IMR-90 (cell line): ENCODE measurements around the gene MYO9A. TPM values are rescaled to one million over a fixed set of nuclear protein-coding genes. Genes with fewer than 3 reads are reported as not detected.

Experiments used
- ATAC-seq: fragments of 200-7000 bp; cut with Tn5 transposase; 2 replicates; pipeline ENCODE4 v1.9.1; 2020; ENCODE audit warnings: low read depth, mild to moderate bottlenecking, moderate library complexity
- BruUV-seq: library from RNA; stranded (reverse); fragments of 400-500 nt; replicated peaks from 2 replicates; lab custom pipeline; 2021; lab: Mats Ljungman, UMichigan
- CTCF ChIA-PET: fragments of 300-600 bp; formaldehyde crosslinking; extraction: SDS; loops from one replicate; lab custom pipeline; 2021; ENCODE audit warnings: antibody characterized with exemption; lab: Yijun Ruan, JAX
- POLR2A ChIA-PET: fragments of 300-600 bp; sonication (Branson Sonifier 250); formaldehyde crosslinking; loops from one replicate; lab custom pipeline; 2022; ENCODE audit warnings: antibody characterized with exemption; ENCODE audit not compliant: unreplicated experiment; lab: Charles Lee
- DNase-seq: peaks from one replicate; pipeline ENCODE4 v3.0.0; 2013
- H2AFZ ChIP-seq: replicated peaks from 2 replicates; pipeline ENCODE3; 2013; ENCODE audit warnings: low read length, mild to moderate bottlenecking; ENCODE audit not compliant: poor library complexity
- H2AK5ac ChIP-seq: 2 replicates; pipeline ENCODE4 v1.6.1; 2013; ENCODE audit warnings: low read depth, low read length, inconsistent platforms
- H2AK9ac ChIP-seq: replicated peaks from 2 replicates; pipeline ENCODE3; 2013; ENCODE audit warnings: mild to moderate bottlenecking, low read depth, low read length, moderate library complexity; ENCODE audit not compliant: poor library complexity
- H2BK120ac ChIP-seq: 2 replicates; pipeline ENCODE4 v1.6.1; 2013; ENCODE audit warnings: low read depth, low read length, inconsistent platforms
- H2BK15ac ChIP-seq: 3 replicates; pipeline ENCODE4 v1.6.1; 2013; ENCODE audit warnings: low read depth, low read length, inconsistent platforms
- H2BK20ac ChIP-seq: 2 replicates; pipeline ENCODE4 v1.6.1; 2013; ENCODE audit warnings: low read depth, mild to moderate bottlenecking, inconsistent platforms, low read length, moderate library complexity
- H2BK5ac ChIP-seq: 2 replicates; pipeline ENCODE4 v1.6.1; 2013; ENCODE audit warnings: mild to moderate bottlenecking, low read depth, low read length, inconsistent platforms; ENCODE audit not compliant: poor library complexity, severe bottlenecking
- H3K14ac ChIP-seq: replicated peaks from 2 replicates; pipeline ENCODE4 v1.6.1; 2013; ENCODE audit warnings: low read depth, low read length, inconsistent platforms
- H3K18ac ChIP-seq: 2 replicates; pipeline ENCODE4 v1.6.1; 2013; ENCODE audit warnings: low read depth, low read length, control low read depth
- H3K23ac ChIP-seq: 2 replicates; pipeline ENCODE4 v1.6.1; 2013; ENCODE audit warnings: low read depth, low read length, inconsistent platforms
- H3K27ac ChIP-seq: 2 replicates; pipeline ENCODE4 v1.5.1; 2013; ENCODE audit warnings: mild to moderate bottlenecking, control low read depth, low read length; ENCODE audit not compliant: insufficient read depth
- H3K27me3 ChIP-seq: 2 replicates; pipeline ENCODE4 v1.6.1; 2013; ENCODE audit warnings: low read length; ENCODE audit not compliant: control insufficient read depth, insufficient read depth
- H3K36me3 ChIP-seq: 2 replicates; pipeline ENCODE4 v1.6.1; 2013; ENCODE audit warnings: low read length, mixed read lengths; ENCODE audit not compliant: control insufficient read depth, insufficient read depth
- H3K4ac ChIP-seq: 2 replicates; pipeline ENCODE4 v1.6.1; 2013; ENCODE audit warnings: low read depth, low read length, inconsistent platforms
- H3K4me1 ChIP-seq: 2 replicates; pipeline ENCODE4 v1.6.1; 2013; ENCODE audit warnings: low read length, mixed read lengths; ENCODE audit not compliant: control insufficient read depth, insufficient read depth
- H3K4me2 ChIP-seq: 2 replicates; pipeline ENCODE4 v1.6.1; 2013; ENCODE audit warnings: low read depth, mild to moderate bottlenecking, control low read depth, low read length, moderate library complexity
- H3K4me3 ChIP-seq: 2 replicates; pipeline ENCODE4 v1.5.1; 2013; ENCODE audit warnings: low read depth, mild to moderate bottlenecking, control low read depth, low read length, moderate library complexity; ENCODE audit not compliant: insufficient read depth
- H3K56ac ChIP-seq: 2 replicates; pipeline ENCODE4 v1.6.1; 2013; ENCODE audit warnings: low read length, inconsistent platforms; ENCODE audit not compliant: insufficient read depth; ENCODE audit errors: extremely low read depth
- H3K79me1 ChIP-seq, 2 experiments: 2 replicates each; pipeline ENCODE4 v1.6.1; 2013; ENCODE audit warnings: low read length in 2 of 2, inconsistent platforms in 1 of 2, low read depth in 1 of 2
- H3K9ac ChIP-seq: 2 replicates; pipeline ENCODE4 v1.6.1; 2013; ENCODE audit warnings: low read depth, low read length, control low read depth
- H3K9me1 ChIP-seq: 2 replicates; pipeline ENCODE4 v1.6.1; 2013; ENCODE audit warnings: low read length, inconsistent platforms; ENCODE audit not compliant: insufficient read depth
- H3K9me3 ChIP-seq: 2 replicates; pipeline ENCODE4 v1.6.1; 2013; ENCODE audit warnings: low read length; ENCODE audit not compliant: control insufficient read depth, insufficient read depth
- H4K20me1 ChIP-seq: 2 replicates; pipeline ENCODE4 v1.6.1; 2013; ENCODE audit warnings: low read length, inconsistent platforms; ENCODE audit not compliant: insufficient read depth
- H4K5ac ChIP-seq: 2 replicates; pipeline ENCODE4 v1.6.1; 2013; ENCODE audit warnings: mild to moderate bottlenecking, low read depth, low read length, control low read depth
- H4K8ac ChIP-seq, 2 experiments: 2 replicates each; pipeline ENCODE4 v1.6.1; 2013; ENCODE audit warnings: low read depth in 2 of 2, low read length in 2 of 2, control low read depth in 1 of 2, inconsistent platforms in 1 of 2
- H4K91ac ChIP-seq: 2 replicates; pipeline ENCODE4 v1.6.1; 2013; ENCODE audit warnings: low read depth, low read length, inconsistent platforms; ENCODE audit not compliant: insufficient read depth
- BHLHE40 ChIP-seq: fragments of 150-350 bp; IDR thresholded peaks from 2 replicates; pipeline ENCODE4 v1.6.1; 2016; ENCODE audit warnings: mild to moderate bottlenecking, low read depth, low read length
- CEBPB ChIP-seq: IDR thresholded peaks from 2 replicates; pipeline ENCODE4 v1.6.1; 2012; ENCODE audit warnings: low read depth, low read length, improper control_type of control experiment
- ELK1 ChIP-seq: fragments of 150-350 bp; IDR thresholded peaks from 2 replicates; pipeline ENCODE4 v1.6.1; 2016; ENCODE audit warnings: low read depth, mild to moderate bottlenecking, low read length, moderate library complexity, borderline replicate concordance
- FOS ChIP-seq: fragments of 150-350 bp; IDR thresholded peaks from 2 replicates; pipeline ENCODE4 v1.6.1; 2016; ENCODE audit warnings: low read depth, low read length
- MXI1 ChIP-seq: IDR thresholded peaks from 2 replicates; pipeline ENCODE4 v1.6.1; 2012; ENCODE audit warnings: low read depth, mild to moderate bottlenecking, low read length, moderate library complexity, borderline replicate concordance
- POLR2A ChIP-seq: IDR thresholded peaks from 2 replicates; pipeline ENCODE4 v1.6.1; 2012; ENCODE audit warnings: mild to moderate bottlenecking, low read depth, low read length
- RCOR1 ChIP-seq: IDR thresholded peaks from 2 replicates; pipeline ENCODE4 v1.6.1; 2012; ENCODE audit warnings: mild to moderate bottlenecking, low read length, improper control_type of control experiment; ENCODE audit not compliant: insufficient replicate concordance
- RFX5 ChIP-seq: IDR thresholded peaks from 2 replicates; pipeline ENCODE4 v1.8.0; 2012; ENCODE audit warnings: low read depth, mild to moderate bottlenecking, low read length, moderate library complexity
- USF2 ChIP-seq: fragments of 150-350 bp; IDR thresholded peaks from 2 replicates; pipeline ENCODE4 v1.6.1; 2017; ENCODE audit warnings: mild to moderate bottlenecking, antibody characterized with exemption, low read length, low read depth
- WGBS, 2 experiments: methylation state at CpG; one replicate each; pipeline versions ENCODE4 v1.1.5 to v1.1.7; 2013; ENCODE audit warnings: missing lambda C conversion rate in 2 of 2; ENCODE audit not compliant: insufficient read length in 1 of 2; ENCODE audit errors: extremely low coverage in 2 of 2; 5-methylcytosine and 5-hydroxymethylcytosine counted together
- dilution Hi-C: fragments of 300-500 bp; cut with HindIII; formaldehyde crosslinking; loops from one replicate; pipeline ENCODE4 v1.14.3; 2018; ENCODE audit warnings: low sequenced_read_pairs; ENCODE audit not compliant: unreplicated experiment
- in situ Hi-C: fragments of 300-500 bp; cut with MboI; formaldehyde crosslinking; loops from 3 replicates; pipeline ENCODE4 v1.14.3; 2019; ENCODE audit warnings: low sequenced_read_pairs, inconsistent platforms, mixed read lengths
- intact Hi-C: fragments of 100-400 bp; cut with micrococcal nuclease; formaldehyde crosslinking; loops from 2 replicates; pipeline ENCODE4 v1.10.0; 2022
- polyA plus RNA-seq, 3 experiments: library from polyadenylated mRNA; depleted of rRNA; stranded (reverse); fragments of >200 nt; gene quantifications; 2 replicates each; pipeline ENCODE4 v1.2.3, GENCODE V29; 2012; ENCODE audit warnings: low replicate concordance in 1 of 3
- total RNA-seq: library from RNA; depleted of rRNA; stranded (reverse); fragments of >200 nt; gene quantifications from 2 replicates; pipeline ENCODE4 v1.2.3, GENCODE V29; 2012

The MYO9A gene
- total and polyA plus RNA-seq, 2 of the 4 experiments (the other 2 are of a cell fraction): 6.0 to 49.5 TPM

GRCh38 chr15:71801935-71802655, 315.9 kb downstream of the MYO9A start:
- H2BK120ac ChIP-seq: no peak overlapping the region
- H4K8ac ChIP-seq: no peak overlapping the region
- H2BK5ac ChIP-seq: no peak overlapping the region
- H3K27ac ChIP-seq: no peak overlapping the region
- ATAC-seq: no peak
- H3K27me3 ChIP-seq: no peaks in the 10 kb centered on the region
- no peak overlapping the region for H3K56ac ChIP-seq
- in situ Hi-C loops (loop anchor here (10.0 kb wide), 1 partner anchor 827 kb away; no protein-coding TSS in a partner anchor), dilution Hi-C loops (no loop called here), intact Hi-C loops (loop anchor here (1.0 to 10.0 kb wide), 9 partner anchors 49 to 907 kb away; partner anchors contain the start of genes LRRC49 and THAP10)
- no peak overlapping the region for H3K4me3 ChIP-seq
- H2BK20ac ChIP-seq: no peak overlapping the region
- H3K4me1 ChIP-seq: peaks cover 10% of the 10 kb centered on the region; the same call in 1 of the 2 replicates
- no peak overlapping the region for H3K4me2 ChIP-seq
- H2BK15ac ChIP-seq: no peak overlapping the region
- no peaks in the 10 kb centered on the region for H4K20me1 ChIP-seq
- no peak overlapping the region for H3K14ac ChIP-seq
- ChIA-PET CTCF (interaction anchor here (1.2 to 1.4 kb wide), 2 partner anchors 50 to 58 kb away, joined by 3 to 6 read pairs; no protein-coding TSS in a partner anchor), POLR2A (no interaction called here)
- H4K91ac ChIP-seq: no peak overlapping the region
- H3K36me3 ChIP-seq: no peaks in the 10 kb centered on the region
- no TSS peak for BruUV-seq
- TF ChIP-seq ELK1 (no peak), POLR2A (no peak), MXI1 (no peak), FOS (no peak), RFX5 (no peak), RCOR1 (no peak), BHLHE40 (no peak), USF2 (no peak), CEBPB (no peak)
- no peak overlapping the region for H2AK5ac ChIP-seq
- no peak overlapping the region for H3K18ac ChIP-seq
- 96% methylated on average over 21 of the region's 24 CpGs; no CpG with 5 or more reads in 1 of the 2 experiments for WGBS, 2 experiments
- no peak overlapping the region for H2AK9ac ChIP-seq
- no peak overlapping the region for H3K9ac ChIP-seq
- H3K4ac ChIP-seq: no peak overlapping the region
- H3K9me3 ChIP-seq: no peaks in the 10 kb centered on the region
- no peak overlapping the region for H3K23ac ChIP-seq
- H3K79me1 ChIP-seq: no peaks in the 10 kb centered on the region
- no peak overlapping the region for H2AFZ ChIP-seq
- H4K5ac ChIP-seq: no peak overlapping the region
- no peak for DNase-seq
- peaks cover 7% of the 10 kb centered on the region; the same call in 1 of the 2 replicates for H3K9me1 ChIP-seq
